Heart left ventricle (tissue), 13 donors: ENCODE data around the gene CHAF1A.

ENCODE experiments used
- CTCF ChIP-seq, 12 donors: fragments of 200-600 bp; sonication (generic) in 4 of 12; IDR thresholded peaks; one replicate each; pipeline versions ENCODE4 v1.5.0 to v1.8.0; 2018 to 2022; ENCODE audit warnings: antibody characterized with exemption in 12 of 12, mild to moderate bottlenecking in 5 of 12
- POLR2A ChIP-seq, 2 donors: fragments of 450-650 bp; IDR thresholded peaks; one replicate each; pipeline ENCODE4 v1.6.1; 2017; ENCODE audit warnings: antibody characterized with exemption in 2 of 2, mild to moderate bottlenecking in 2 of 2, moderate library complexity in 2 of 2
- donor health status: ischemic (EF 13 %, LVEDD 7.1; RV severe dilation, severe dysfunction).
- donor health status: DM: no; HTN: yes; CAD: no.
- donor health status: DM: no; HTN: no; CAD: no.
- donor health status: ischemic (EF 25% LVEDD 6.9; RV normal size, moderate dysfunction).
- donor health status: ischemic (EF 25% LVEDD 5.7; RV mildly dilated, moderate dysfunction).
- donor health status: ischemic (EF 35%, LVEDD 5.7; RV mildly dilated, moderate dysfunction).
- donor health status: nonischemic (EF 11% LVEDD 7.7; RV severe dilation, severe dysfunction).
- donor health status: DM: yes; HTN: yes; CAD: no.
- donor health status: PGD.
- donor health status: ischemic (EF 29% LVEDD 5.4; RV normal size, mild dysfunction).
- donor health status: nonischemic (EF 23%, LVEDD 6.1; RV moderate dilation, normal function).

GRCh38 chr19:4446704-4447200 is 44.3 kb downstream of the CHAF1A start:
- TF ChIP-seq CTCF (IDR thresholded peaks at IDR 0.05) (no peak), POLR2A (IDR thresholded peaks at IDR 0.05) (no peak)
